Transverse colon (tissue), 4 donors: Measurements from ENCODE around the gene MLLT10. TPM values are rescaled to one million over a fixed set of nuclear protein-coding genes. Genes with fewer than 3 reads are reported as not detected.

Source experiments
- DNase-seq: peaks from one replicate; pipeline ENCODE4 v3.0.0-alpha.2; 2019
- H3K27ac ChIP-seq, 4 donors: fragments of 200-600 bp; sonication (generic); 2 replicates each; pipeline ENCODE4 v1.5.1; 2016 to 2018; ENCODE audit warnings: inconsistent platforms in 4 of 4
- H3K27me3 ChIP-seq: fragments of 200-600 bp; sonication (generic); 2 replicates; pipeline ENCODE4 v1.5.1; 2017; ENCODE audit warnings: inconsistent platforms
- H3K36me3 ChIP-seq, 4 donors: fragments of 200-600 bp; sonication (generic); 2 replicates each; pipeline ENCODE4 v1.5.1; 2017 to 2019; ENCODE audit warnings: inconsistent platforms in 4 of 4
- H3K4me1 ChIP-seq, 4 donors: fragments of 200-600 bp; sonication (generic); 2 replicates each; pipeline ENCODE4 v1.5.1; 2017 to 2020; ENCODE audit warnings: inconsistent platforms in 4 of 4
- H3K4me3 ChIP-seq, 4 donors: fragments of 200-600 bp; sonication (generic); 1 replicate in 1 of 4; 2 replicates in 3 of 4; pipeline versions ENCODE4 v1.5.1 to v1.6.1; 2017 to 2019; ENCODE audit warnings: inconsistent platforms in 4 of 4
- H3K9me3 ChIP-seq, 2 donors: fragments of 200-600 bp; sonication (generic); 2 replicates each; pipeline ENCODE4 v1.5.1; 2017 to 2019; ENCODE audit warnings: inconsistent platforms in 2 of 2
- EP300 ChIP-seq: sonication (generic); formaldehyde crosslinking; IDR thresholded peaks from one replicate; pipeline ENCODE4 v1.6.1; 2017; ENCODE audit warnings: antibody characterized with exemption, low read depth
- POLR2A ChIP-seq: fragments of 450-650 bp; IDR thresholded peaks from one replicate; pipeline ENCODE4 v1.6.1; 2016; ENCODE audit warnings: antibody characterized with exemption, mild to moderate bottlenecking, moderate library complexity
- POLR2AphosphoS5 ChIP-seq, 3 donors: sonication (generic); formaldehyde crosslinking; IDR thresholded peaks; one replicate each; pipeline ENCODE4 v1.6.1; 2016; ENCODE audit warnings: antibody characterized with exemption in 3 of 3
- WGBS, 2 donors: methylation state at CpG; one replicate each; pipeline ENCODE4 v1.1.5; 2018; ENCODE audit warnings: low coverage in 1 of 2; 5-methylcytosine and 5-hydroxymethylcytosine counted together
- in situ Hi-C, 4 donors: fragments of 200-750 bp; cut with MboI; loops; one replicate each; pipeline versions ENCODE4 v1.15.0 to v1.15.1; 2017; ENCODE audit warnings: low sequenced_read_pairs in 3 of 4, low pct_ligation_motif_present in 1 of 4, low pct_unique_long_range_greater_than_20kb in 1 of 4
- intact Hi-C: fragments of 100-400 bp; cut with DNase I; formaldehyde crosslinking; loops from one replicate; pipeline ENCODE4 v1.15.1; 2023; ENCODE audit warnings: low total_unique reads
- total RNA-seq, 4 donors: library from RNA; depleted of rRNA; stranded (reverse); fragments of >200 nt; gene quantifications; one replicate each; pipeline ENCODE4 v1.1.0, GENCODE V29; 2016
- TF ChIP-seq, protein P1 (sequence below), 5 experiments: fragments of 200-600 bp in 3 of 5; fragments of 450-650 bp in 2 of 5; sonication (generic) in 3 of 5; IDR thresholded peaks; 1 replicate in 2 of 5; 2 replicates in 3 of 5; pipeline ENCODE4 v1.5.1; 2016 to 2017; ENCODE audit warnings: antibody characterized with exemption in 5 of 5, inconsistent platforms in 3 of 5, mild to moderate bottlenecking in 2 of 5, moderate library complexity in 1 of 5

MLLT10 gene
- total RNA-seq, 4 donors from 2014 or later, result 12.0 to 43.0 (median 28.5) TPM

DNA sequence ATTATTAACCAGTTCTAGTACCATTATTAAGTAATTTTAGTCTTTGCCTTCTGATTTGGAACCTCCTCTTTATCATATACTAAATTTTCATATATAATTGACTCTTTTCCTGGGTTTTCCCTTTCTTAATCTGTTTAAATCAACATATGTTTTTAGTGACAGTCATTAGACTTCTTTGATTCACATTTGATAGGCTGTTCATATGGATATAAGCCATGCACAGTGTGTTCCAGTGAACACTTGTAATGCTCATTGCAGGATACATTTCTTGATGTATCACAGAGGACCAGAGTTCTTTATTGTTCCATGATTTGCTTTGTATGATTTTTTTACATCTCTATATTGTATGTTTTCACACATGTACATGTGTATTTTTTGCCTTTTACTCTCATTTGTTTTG, 114.0 kb downstream of the MLLT10 start:
- DNase-seq, result no peak
- intact Hi-C loops, result no loop called here

DNA sequence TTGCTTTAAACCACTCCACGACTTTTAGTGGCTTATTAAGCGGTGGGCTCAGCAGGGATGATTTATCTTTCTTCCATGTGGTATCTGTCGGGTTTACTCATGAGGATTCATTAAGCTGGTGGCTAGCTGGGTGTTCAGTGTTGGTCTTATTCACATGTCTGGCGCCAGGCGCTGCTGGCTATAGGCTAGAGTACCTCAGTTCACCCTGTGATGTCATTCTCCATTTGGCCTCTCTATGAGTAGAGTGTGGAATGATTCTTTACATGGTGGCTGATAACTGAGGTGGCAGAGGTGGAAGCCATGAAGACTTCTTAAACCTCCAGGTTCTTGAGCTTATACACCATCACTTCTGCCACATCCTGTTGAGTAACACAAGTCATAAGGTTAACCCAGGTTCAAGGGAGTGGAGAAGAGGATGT, 115.4 kb downstream of the MLLT10 start:
- Histone ChIP-seq H3K4me3 (no peak overlapping the region), H3K27ac (no peak overlapping the region), H3K4me1 (no peaks in the 10 kb centered on the region), H3K36me3 (no peaks in the 10 kb centered on the region), H3K9me3 (no peaks in the 10 kb centered on the region), H3K27me3 (no peaks in the 10 kb centered on the region)
- intact Hi-C loops, result no loop called here
- in situ Hi-C loops, result no loop called here
- WGBS, 2 donors, result 93% methylated on average over 5 of the region's 5 CpGs; no CpG with 5 or more reads in 1 of the 2 donors
- TF ChIP-seq POLR2A, result no peak
- no peak for TF ChIP-seq EP300
- TF ChIP-seq, protein P1, sequence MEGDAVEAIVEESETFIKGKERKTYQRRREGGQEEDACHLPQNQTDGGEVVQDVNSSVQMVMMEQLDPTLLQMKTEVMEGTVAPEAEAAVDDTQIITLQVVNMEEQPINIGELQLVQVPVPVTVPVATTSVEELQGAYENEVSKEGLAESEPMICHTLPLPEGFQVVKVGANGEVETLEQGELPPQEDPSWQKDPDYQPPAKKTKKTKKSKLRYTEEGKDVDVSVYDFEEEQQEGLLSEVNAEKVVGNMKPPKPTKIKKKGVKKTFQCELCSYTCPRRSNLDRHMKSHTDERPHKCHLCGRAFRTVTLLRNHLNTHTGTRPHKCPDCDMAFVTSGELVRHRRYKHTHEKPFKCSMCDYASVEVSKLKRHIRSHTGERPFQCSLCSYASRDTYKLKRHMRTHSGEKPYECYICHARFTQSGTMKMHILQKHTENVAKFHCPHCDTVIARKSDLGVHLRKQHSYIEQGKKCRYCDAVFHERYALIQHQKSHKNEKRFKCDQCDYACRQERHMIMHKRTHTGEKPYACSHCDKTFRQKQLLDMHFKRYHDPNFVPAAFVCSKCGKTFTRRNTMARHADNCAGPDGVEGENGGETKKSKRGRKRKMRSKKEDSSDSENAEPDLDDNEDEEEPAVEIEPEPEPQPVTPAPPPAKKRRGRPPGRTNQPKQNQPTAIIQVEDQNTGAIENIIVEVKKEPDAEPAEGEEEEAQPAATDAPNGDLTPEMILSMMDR (IDR thresholded peaks at IDR 0.05), result no peak
- TF ChIP-seq POLR2AphosphoS5 (IDR thresholded peaks at IDR 0.05), result no peak
- DNase-seq, result no peak

More for the DNA sequence above, 114.0 kb downstream of the MLLT10 start:
- peaks cover 0 to 2% (median 0%) of the 10 kb centered on the region in 4 donors for H3K4me1 ChIP-seq
- H3K27ac ChIP-seq, result no peak overlapping the region
- H3K36me3 ChIP-seq, result no peaks in the 10 kb centered on the region
- no peak for TF ChIP-seq EP300
- TF ChIP-seq, protein P1 (IDR thresholded peaks at IDR 0.05), result no peak
- no peak for TF ChIP-seq POLR2A
- TF ChIP-seq POLR2AphosphoS5 (IDR thresholded peaks at IDR 0.05), result no peak
- H3K27me3 ChIP-seq, result no peaks in the 10 kb centered on the region
- no peaks in the 10 kb centered on the region for H3K9me3 ChIP-seq
- in situ Hi-C loops, result no loop called here
- H3K4me3 ChIP-seq, result no peak overlapping the region

DNA sequence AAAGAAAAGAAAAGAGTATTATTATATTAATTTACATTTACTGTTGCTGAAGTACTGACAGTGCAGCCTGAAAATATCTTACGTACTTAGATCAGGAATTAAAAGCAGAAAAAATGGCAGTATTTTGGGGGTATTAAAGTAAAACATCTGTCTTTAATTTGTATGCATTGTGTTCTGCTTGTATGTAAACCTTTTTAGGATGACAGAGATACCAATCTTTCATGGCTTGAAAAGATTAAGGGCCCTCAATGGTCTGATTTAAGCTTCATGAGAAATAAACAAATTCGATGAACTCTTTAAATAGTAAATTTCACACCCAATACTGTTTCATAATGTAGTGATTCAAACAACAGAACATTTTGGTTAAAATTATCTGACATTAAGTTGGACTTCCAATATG, 116.3 kb downstream of the MLLT10 start:
- no peaks in the 10 kb centered on the region for H3K9me3 ChIP-seq
- TF ChIP-seq POLR2AphosphoS5 (IDR thresholded peaks at IDR 0.05) (no peak), EP300 (no peak), POLR2A (no peak)
- TF ChIP-seq, protein P1 (IDR thresholded peaks at IDR 0.05), result no peak
- in situ Hi-C loops (no loop called here), intact Hi-C loops (no loop called here)
- no peaks in the 10 kb centered on the region for H3K27me3 ChIP-seq
- WGBS, 2 donors, result 83 to 87% methylated on average over 2 of the region's 2 CpGs
- H3K4me3 ChIP-seq, result no peak overlapping the region
- H3K27ac ChIP-seq, result no peak overlapping the region
- no peaks in the 10 kb centered on the region for H3K36me3 ChIP-seq
- no peaks in the 10 kb centered on the region for H3K4me1 ChIP-seq
- DNase-seq, result no peak

DNA sequence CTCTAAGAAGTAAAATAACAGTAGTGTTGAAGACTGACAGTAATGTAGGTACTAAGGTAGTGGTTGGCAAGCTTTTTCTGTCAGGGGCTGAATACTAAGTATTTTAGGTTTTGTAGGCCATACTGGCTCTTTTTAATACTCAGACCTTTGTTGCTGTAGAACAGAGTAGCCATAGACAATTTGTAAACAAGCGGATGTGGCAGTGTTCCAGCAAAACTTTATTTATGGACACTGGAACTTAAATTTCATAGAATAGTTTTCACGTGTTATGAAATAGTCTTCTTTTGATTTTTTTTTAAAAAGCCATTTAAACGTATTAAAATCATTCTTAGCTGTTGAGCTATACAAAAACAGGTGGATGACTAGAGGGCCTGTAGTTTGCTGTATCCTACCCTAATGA, 121.2 kb downstream of the MLLT10 start:
- intact Hi-C loops, result no loop called here
- TF ChIP-seq POLR2AphosphoS5 (IDR thresholded peaks at IDR 0.05), result no peak
- TF ChIP-seq, protein P1 (IDR thresholded peaks at IDR 0.05), result no peak
- TF ChIP-seq EP300, result no peak
- TF ChIP-seq POLR2A, result no peak

More for the DNA sequence above, 121.2 kb downstream of the MLLT10 start:
- WGBS, 2 donors, result 68 to 80% methylated on average over 3 of the region's 3 CpGs
- Histone ChIP-seq H3K27me3 (no peaks in the 10 kb centered on the region), H3K27ac (no peak overlapping the region), H3K4me1 (no peaks in the 10 kb centered on the region), H3K9me3 (no peaks in the 10 kb centered on the region), H3K36me3 (no peaks in the 10 kb centered on the region), H3K4me3 (no peak overlapping the region)
- in situ Hi-C loops, result no loop called here
- DNase-seq, result no peak
